Natural killer cell treated with Interleukin-12 subunit alpha and Interleukin-12 subunit beta and Interleukin-15 and Interleukin-18, amount 100 ng/mL, for 72 hours (primary cell): Measurements from ENCODE around the gene CFAP206. TPM values are rescaled to one million over a fixed set of nuclear protein-coding genes. Genes with fewer than 3 reads are reported as not detected.

Experiments used
- ATAC-seq, 2 donors: fragments of 150-1000 bp; cut with Tn5 transposase in 1 of 2; sonication (Bioruptor Pico), chemical (Tn5 transposase) in 1 of 2; 2 replicates each; pipeline ENCODE4 v1.10.0; 2021
- DNase-seq: peaks from one replicate; pipeline ENCODE4 v3.0.0; 2022; ENCODE audit warnings: low spot score
- H3K27ac Mint-ChIP-seq, 2 donors: 1 replicate in 1 of 2; 2 replicates in 1 of 2; pipeline ENCODE4 v1.8.0; 2022; ENCODE audit warnings: mixed read lengths in 2 of 2, mild to moderate bottlenecking in 1 of 2, moderate library complexity in 1 of 2
- H3K27me3 Mint-ChIP-seq, 2 donors: 1 replicate in 1 of 2; 2 replicates in 1 of 2; pipeline ENCODE4 v1.8.0; 2022; ENCODE audit warnings: mixed read lengths in 2 of 2
- H3K36me3 Mint-ChIP-seq: one replicate; pipeline ENCODE4 v1.8.0; 2022; ENCODE audit warnings: mixed read lengths
- H3K4me1 Mint-ChIP-seq, 2 donors: 1 replicate in 1 of 2; 2 replicates in 1 of 2; pipeline ENCODE4 v1.8.0; 2022; ENCODE audit warnings: low read depth in 2 of 2, mixed read lengths in 2 of 2, mild to moderate bottlenecking in 1 of 2
- H3K4me3 Mint-ChIP-seq: one replicate; pipeline ENCODE4 v1.8.0; 2022; ENCODE audit warnings: mixed read lengths
- H3K9me3 Mint-ChIP-seq: 2 replicates; pipeline ENCODE4 v1.8.0; 2022; ENCODE audit warnings: mixed read lengths
- total RNA-seq, 2 donors: library from RNA; stranded (reverse); gene quantifications; one replicate each; pipeline ENCODE4 v1.2.3, GENCODE V29; 2022

CFAP206 gene
- total RNA-seq, 2 donors from 2014 or later, result 0.21 TPM; not detected in 1

DNA sequence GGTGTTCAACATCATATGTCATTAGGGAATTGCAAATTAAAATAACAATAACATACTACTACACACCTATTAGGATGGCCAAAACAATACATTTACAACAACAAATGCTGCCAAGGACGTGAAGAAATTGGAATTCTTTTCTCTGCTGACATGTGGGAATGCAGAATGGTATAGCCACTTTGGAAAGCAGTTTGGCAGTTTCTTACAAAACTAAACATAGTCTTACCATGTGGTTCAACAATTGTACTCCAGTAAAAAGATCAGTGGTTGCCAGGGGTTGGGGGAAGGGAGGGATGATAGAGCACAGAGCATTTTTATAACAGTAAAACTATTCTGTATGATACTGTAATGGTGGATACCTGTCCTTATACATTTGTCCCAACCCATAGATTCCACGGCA, 12.3 kb upstream of the CFAP206 start:
- H3K27ac Mint-ChIP-seq, result no peak overlapping the region
- peaks cover 0 to 6% of the 10 kb centered on the region in 2 donors for H3K27me3 Mint-ChIP-seq
- H3K9me3 Mint-ChIP-seq, result no peaks in the 10 kb centered on the region
- ATAC-seq, result no peak
- peaks cover 4 to 5% of the 10 kb centered on the region in 2 donors for H3K4me1 Mint-ChIP-seq
- no peak overlapping the region for H3K4me3 Mint-ChIP-seq
- no peak for DNase-seq
- no peaks in the 10 kb centered on the region for H3K36me3 Mint-ChIP-seq

DNA sequence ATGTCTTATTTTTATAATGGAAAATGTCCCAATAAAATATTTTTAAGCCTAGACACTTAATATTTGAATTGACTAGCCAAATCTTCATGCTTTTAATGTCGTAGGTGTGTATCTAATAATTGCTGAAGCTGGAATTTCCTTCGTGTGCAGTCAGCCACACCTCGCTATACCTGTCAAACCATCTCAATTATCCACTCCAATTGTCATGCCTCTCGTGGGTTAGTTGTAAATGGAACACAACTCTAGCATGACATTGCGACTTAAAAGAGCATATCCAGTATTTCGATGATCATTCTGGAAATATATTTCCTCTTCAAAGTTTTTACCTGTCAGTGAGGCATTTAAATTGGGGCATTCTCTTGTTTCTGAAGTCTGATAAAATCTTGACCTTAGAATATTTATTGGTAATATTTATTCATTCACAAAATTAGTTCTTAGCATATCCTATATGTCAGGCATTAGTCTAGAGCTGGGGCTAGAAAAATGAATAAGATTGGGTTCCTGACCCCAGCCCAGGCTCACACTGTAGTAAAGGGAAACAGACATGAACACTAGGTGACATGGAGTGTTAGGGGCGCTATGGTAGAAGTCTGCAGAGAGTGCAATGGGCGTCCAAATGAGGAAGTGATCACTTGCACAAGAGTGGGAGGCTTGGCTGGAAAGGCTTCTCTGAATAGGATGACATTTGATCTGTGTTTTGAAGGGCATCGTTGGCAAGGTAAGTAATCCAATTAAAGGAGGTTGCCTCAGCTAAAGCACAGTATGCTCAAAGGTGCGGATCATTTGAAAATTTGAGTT, 11.0 kb upstream of the CFAP206 start:
- H3K27ac Mint-ChIP-seq, result no peak overlapping the region

DNA sequence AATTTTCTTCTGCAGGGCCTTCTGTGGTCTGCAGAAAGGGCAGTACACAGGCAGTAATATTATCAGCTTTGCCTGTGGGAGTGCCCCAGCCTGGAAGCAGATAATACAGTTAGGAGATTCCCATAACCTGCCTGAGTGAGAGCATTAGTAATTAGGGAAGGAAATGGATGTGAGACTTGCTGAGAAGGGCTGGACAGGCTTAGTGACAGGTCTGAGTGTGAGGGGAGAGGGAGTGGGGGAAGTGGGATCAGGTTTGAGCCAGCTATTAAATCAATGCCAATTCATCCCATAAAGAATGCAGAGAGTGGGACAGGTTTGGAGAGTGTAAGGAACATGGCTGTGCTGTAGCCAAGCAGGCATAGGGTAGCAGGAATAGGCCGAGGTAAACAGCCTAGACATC, 10.1 kb upstream of the CFAP206 start:
- no peak overlapping the region for H3K4me3 Mint-ChIP-seq
- peaks cover 0 to 7% of the 10 kb centered on the region in 2 donors for H3K27me3 Mint-ChIP-seq
- H3K36me3 Mint-ChIP-seq, result no peaks in the 10 kb centered on the region
- H3K4me1 Mint-ChIP-seq, result peaks cover 3 to 4% of the 10 kb centered on the region in 2 donors
- DNase-seq, result no peak
- H3K27ac Mint-ChIP-seq, result no peak overlapping the region
- H3K9me3 Mint-ChIP-seq, result no peaks in the 10 kb centered on the region
- no peak for ATAC-seq

More for the DNA sequence above, 11.0 kb upstream of the CFAP206 start:
- no peak for ATAC-seq
- Mint-ChIP-seq H3K4me3 (no peak overlapping the region), H3K9me3 (no peaks in the 10 kb centered on the region), H3K4me1 (peaks cover 4 to 5% of the 10 kb centered on the region in 2 donors), H3K36me3 (no peaks in the 10 kb centered on the region), H3K27me3 (peaks cover 0 to 7% of the 10 kb centered on the region in 2 donors)
- no peak for DNase-seq

DNA sequence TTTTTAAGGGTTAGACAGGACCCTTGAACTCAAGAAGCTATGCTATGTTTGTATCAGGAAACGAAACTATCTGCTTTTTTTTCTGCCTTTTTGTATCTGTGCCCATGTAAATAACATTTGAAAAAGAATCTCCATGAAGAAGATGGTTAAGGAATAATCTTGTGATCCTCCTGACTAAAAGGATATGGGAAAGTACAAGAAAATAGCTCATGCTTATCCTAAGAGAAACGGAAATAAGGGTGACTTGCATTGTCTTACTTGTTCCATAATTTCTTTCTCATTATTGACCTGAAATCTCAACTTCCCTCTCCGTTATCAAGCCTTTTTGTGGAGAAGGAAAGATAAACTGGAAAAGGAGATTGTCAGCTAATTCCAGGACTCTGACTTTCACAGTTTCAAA, 5.9 kb upstream of the CFAP206 start:
- H3K9me3 Mint-ChIP-seq, result no peaks in the 10 kb centered on the region
- H3K4me3 Mint-ChIP-seq, result no peak overlapping the region
- no peak overlapping the region for H3K27ac Mint-ChIP-seq
- H3K27me3 Mint-ChIP-seq, result peaks cover 0 to 23% of the 10 kb centered on the region in 2 donors
- no peak for ATAC-seq
- no peaks in the 10 kb centered on the region for H3K36me3 Mint-ChIP-seq
- DNase-seq, result no peak
- no peaks in the 10 kb centered on the region for H3K4me1 Mint-ChIP-seq

DNA sequence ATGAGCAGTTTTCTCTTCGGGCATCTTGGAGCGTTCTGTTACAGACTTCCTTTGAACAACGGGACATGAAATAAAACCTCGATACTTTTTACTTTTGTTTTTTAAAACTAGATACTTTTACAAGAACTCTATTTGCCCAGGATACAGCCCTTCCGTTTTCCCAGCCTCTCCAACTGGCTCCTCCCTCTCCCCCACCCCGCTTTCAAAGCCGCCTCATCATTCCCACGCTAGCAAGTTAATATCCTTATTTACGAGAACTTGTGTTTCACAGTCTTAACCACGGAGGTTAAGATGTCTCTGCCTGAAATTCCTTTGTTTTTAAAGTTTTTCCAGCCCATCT, 241 bp upstream of the CFAP206 start:
- Mint-ChIP-seq H3K4me3 (peak overlapping the region; percentile 82), H3K27ac (peak overlapping the region in 1 of 2 donors; percentile 67), H3K4me1 (peaks cover 0 to 5% of the 10 kb centered on the region in 2 donors), H3K27me3 (peaks cover 14 to 29% of the 10 kb centered on the region in 2 donors), H3K36me3 (no peaks in the 10 kb centered on the region), H3K9me3 (no peaks in the 10 kb centered on the region)
- no peak for ATAC-seq
- no peak for DNase-seq

DNA sequence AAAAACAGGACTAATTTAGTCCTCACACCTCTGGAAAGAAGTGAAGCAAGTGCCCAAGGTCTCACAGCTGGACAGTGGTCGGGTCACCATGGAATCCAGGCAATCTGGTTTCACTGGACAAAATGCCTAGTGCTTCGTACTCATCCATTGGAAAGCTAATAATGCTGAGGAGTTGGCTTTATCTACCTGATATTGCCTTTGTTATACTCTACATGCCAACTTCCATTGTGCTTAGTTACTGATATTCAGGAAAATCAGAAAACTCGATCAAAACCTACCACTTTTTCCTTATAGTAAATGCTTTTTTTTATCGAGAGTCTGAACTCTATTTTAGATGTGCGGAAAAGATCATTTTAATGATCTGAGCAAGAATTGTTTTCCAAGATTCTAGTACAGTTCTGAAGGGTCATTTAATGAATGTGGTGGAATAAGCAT, 966 bp downstream of the CFAP206 start:
- H3K9me3 Mint-ChIP-seq, result no peaks in the 10 kb centered on the region
- DNase-seq (no peak), ATAC-seq (no peak)
- H3K4me1 Mint-ChIP-seq, result peaks cover 0 to 5% of the 10 kb centered on the region in 2 donors
- H3K36me3 Mint-ChIP-seq, result no peaks in the 10 kb centered on the region
- peak overlapping the region; percentile 67 to 80 for H3K27ac Mint-ChIP-seq
- H3K4me3 Mint-ChIP-seq, result peak overlapping the region; percentile 82
- peaks cover 14 to 31% of the 10 kb centered on the region in 2 donors for H3K27me3 Mint-ChIP-seq

DNA sequence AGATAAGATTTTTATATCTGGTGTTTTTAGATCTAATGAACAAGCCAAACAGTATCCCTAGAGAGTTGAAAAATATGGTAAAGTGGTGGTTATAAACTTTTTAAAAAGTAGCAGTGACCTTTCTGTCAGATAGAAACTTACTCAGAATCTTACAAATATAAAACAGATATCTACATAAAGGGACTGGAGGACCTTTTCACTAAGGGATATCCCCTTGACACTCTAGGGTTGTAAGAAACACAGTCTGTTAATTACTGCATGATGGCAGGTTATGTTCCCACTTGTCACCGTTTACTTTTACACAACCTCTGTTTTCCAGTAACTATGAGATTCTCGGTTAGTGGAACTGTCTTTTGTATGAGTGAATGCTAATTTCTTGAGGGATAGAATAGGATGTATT, 11.5 kb downstream of the CFAP206 start:
- DNase-seq (no peak), ATAC-seq (no peak)
- Mint-ChIP-seq H3K4me3 (no peak overlapping the region), H3K36me3 (no peaks in the 10 kb centered on the region), H3K27me3 (peaks cover 0 to 2% of the 10 kb centered on the region in 2 donors), H3K4me1 (no peaks in the 10 kb centered on the region), H3K9me3 (no peaks in the 10 kb centered on the region), H3K27ac (no peak overlapping the region)

DNA sequence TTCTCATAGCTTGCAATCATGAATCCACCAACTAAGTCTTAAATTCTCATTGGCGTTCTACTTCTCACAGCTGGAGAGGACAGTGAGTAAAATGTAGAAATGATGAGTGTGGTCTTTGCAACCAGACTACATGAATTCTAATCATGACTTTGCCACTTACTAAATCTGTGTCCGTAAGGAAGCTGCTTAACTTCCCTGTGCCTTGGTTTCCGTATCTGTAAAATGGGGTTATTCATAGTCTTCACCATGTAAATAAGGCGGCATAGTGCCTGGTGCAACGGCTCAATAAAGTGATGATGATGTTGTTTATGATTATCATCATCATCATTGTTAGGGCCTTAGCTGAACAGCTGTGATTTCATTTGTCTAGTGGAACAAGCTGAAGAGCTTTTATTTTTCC, 12.6 kb downstream of the CFAP206 start:
- Mint-ChIP-seq H3K27ac (no peak overlapping the region), H3K4me3 (no peak overlapping the region), H3K36me3 (no peaks in the 10 kb centered on the region), H3K4me1 (no peaks in the 10 kb centered on the region), H3K27me3 (peaks cover 0 to 2% of the 10 kb centered on the region in 2 donors), H3K9me3 (no peaks in the 10 kb centered on the region)
- ATAC-seq (no peak), DNase-seq (no peak)

DNA sequence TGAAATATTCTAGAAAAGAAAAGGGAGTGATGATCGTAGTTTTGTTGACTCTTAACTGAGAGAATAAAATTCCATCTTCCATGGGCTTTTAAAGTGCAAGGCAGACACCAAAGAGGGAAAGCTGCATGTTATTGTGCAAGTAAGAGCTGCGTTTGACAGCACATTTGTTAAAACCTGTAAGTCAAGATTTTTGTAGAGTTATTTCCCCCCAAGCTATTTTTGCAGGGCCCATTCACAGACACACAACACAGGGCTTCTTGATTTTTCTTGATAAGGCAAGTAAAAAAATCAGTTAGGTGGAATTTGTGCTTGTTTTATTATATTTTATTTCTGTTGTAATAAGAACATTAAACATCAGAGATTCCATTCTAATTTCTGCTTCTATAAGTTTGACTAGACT, 13.8 kb downstream of the CFAP206 start:
- H3K27ac Mint-ChIP-seq, result no peak overlapping the region
- DNase-seq (no peak), ATAC-seq (no peak)
- H3K4me1 Mint-ChIP-seq, result no peaks in the 10 kb centered on the region
- peaks cover 0 to 2% of the 10 kb centered on the region in 2 donors for H3K27me3 Mint-ChIP-seq
- H3K4me3 Mint-ChIP-seq, result no peak overlapping the region
- H3K36me3 Mint-ChIP-seq, result no peaks in the 10 kb centered on the region
- no peaks in the 10 kb centered on the region for H3K9me3 Mint-ChIP-seq

DNA sequence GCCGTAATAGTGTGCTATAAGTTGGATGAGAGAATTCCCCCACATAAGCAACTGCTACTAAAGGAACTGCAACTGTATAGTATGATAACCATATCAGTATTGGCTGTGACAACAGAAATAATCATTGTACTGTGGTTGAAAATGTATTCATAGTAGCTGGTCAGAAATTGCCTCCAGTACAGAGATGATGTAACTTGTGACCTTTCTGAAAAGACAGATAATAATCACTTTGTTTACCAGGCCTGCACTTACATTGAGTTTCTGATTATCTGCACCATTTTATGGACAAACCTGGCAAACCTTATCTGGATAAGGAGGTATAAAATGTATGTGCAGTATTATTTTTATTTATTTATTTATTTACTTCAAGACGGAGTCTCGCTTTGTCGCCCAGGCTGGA, 19.0 kb downstream of the CFAP206 start:
- Mint-ChIP-seq H3K4me3 (no peak overlapping the region), H3K4me1 (no peaks in the 10 kb centered on the region)

DNA sequence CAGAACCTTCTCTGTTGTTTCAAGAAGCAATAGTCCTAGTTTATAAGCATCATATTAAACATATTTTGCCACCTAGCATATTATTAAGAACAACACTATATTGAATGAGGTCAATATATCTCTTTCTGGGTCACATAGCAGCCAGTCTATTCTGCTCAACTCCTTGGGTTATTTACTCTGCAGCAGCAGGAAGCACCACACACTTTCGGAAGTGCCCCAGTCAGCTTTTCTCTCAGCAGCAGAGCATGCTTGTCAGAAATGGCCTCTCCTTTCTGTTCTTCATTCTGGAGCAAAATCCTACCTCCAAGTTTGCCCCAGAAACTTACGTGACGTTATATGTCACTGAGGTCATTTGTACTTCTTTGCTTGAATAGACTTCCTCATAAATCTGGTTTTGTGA, 22.7 kb downstream of the CFAP206 start:
- no peaks in the 10 kb centered on the region for H3K36me3 Mint-ChIP-seq
- no peak for DNase-seq
- H3K27me3 Mint-ChIP-seq, result peaks cover 16 to 25% of the 10 kb centered on the region in 2 donors
- ATAC-seq, result no peak
- no peak overlapping the region for H3K4me3 Mint-ChIP-seq
- no peak overlapping the region for H3K27ac Mint-ChIP-seq
- H3K4me1 Mint-ChIP-seq, result no peaks in the 10 kb centered on the region
- no peaks in the 10 kb centered on the region for H3K9me3 Mint-ChIP-seq

More for the DNA sequence above, 19.0 kb downstream of the CFAP206 start:
- no peak for ATAC-seq
- no peaks in the 10 kb centered on the region for H3K36me3 Mint-ChIP-seq
- H3K27ac Mint-ChIP-seq, result no peak overlapping the region
- DNase-seq, result no peak
- H3K27me3 Mint-ChIP-seq, result peaks cover 7 to 17% of the 10 kb centered on the region in 2 donors
- H3K9me3 Mint-ChIP-seq, result no peaks in the 10 kb centered on the region

DNA sequence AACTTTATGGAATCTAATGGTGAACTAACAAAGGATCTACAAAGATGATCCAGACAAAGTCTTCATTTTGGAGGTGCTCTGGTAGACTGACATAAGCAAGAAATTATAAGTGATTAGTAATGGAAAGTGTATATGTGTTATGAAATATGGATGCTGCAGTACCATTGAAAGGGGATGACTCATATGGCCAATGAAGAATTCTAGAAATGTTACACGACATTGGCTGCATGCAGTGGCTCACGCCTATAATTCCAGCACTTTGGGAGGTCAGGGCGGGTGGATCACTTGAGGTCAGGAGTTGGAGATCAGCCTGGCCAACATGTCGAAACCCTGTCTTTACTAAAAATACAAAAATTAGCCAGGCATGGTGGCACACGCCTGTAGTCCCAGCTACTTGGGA, 23.5 kb downstream of the CFAP206 start:
- no peaks in the 10 kb centered on the region for H3K4me1 Mint-ChIP-seq
- H3K27ac Mint-ChIP-seq, result no peak overlapping the region
- H3K9me3 Mint-ChIP-seq, result no peaks in the 10 kb centered on the region
- H3K27me3 Mint-ChIP-seq, result peaks cover 16 to 25% of the 10 kb centered on the region in 2 donors
- ATAC-seq (no peak), DNase-seq (no peak)
- no peak overlapping the region for H3K4me3 Mint-ChIP-seq
- no peaks in the 10 kb centered on the region for H3K36me3 Mint-ChIP-seq

DNA sequence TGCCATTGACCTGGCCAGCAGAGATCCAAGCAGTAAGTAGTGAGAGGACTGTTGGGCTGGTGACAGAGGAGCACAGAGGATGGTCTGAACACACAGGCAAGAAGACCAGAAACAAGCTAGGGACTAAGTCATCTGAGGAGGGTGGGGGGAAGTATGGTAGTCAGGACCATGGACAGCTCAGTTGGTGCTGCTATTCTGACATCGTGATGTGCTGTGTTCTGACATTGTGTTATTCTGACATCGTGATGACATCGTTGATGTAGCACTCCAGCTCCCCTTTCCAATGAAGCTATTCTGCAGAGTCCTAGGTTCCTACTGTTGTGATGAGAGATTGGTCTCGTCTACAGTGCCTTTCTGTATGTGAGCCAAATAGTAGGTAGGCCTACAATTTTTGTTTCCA, 28.7 kb downstream of the CFAP206 start:
- ATAC-seq, result peak; percentile 60 to 67
- Mint-ChIP-seq H3K27ac (no peak overlapping the region), H3K4me3 (no peak overlapping the region), H3K4me1 (no peaks in the 10 kb centered on the region), H3K9me3 (no peaks in the 10 kb centered on the region), H3K27me3 (peaks cover 17 to 21% of the 10 kb centered on the region in 2 donors), H3K36me3 (no peaks in the 10 kb centered on the region)
- no peak for DNase-seq

DNA sequence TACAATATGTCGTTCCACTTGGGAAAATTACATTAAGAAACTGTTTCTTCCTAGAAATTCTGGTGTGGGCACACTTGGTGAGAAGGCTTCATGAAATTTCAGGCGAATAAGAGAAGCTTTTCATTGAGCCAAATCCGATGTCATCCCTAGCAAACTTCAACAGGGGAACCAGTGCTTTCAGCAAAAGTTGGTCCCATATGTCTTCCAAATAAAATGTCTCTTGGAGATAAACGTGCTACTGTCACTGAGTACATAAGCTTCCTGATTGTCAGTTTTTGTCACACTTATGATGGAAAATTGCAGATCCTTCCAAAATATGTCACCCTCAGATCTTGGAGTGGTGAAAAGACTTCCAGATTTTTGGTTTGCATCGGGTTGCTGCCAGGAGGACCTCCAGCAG, 33.9 kb downstream of the CFAP206 start:
- H3K27me3 Mint-ChIP-seq, result peaks cover 26 to 41% of the 10 kb centered on the region in 2 donors
- no peaks in the 10 kb centered on the region for H3K4me1 Mint-ChIP-seq
- H3K27ac Mint-ChIP-seq, result no peak overlapping the region
- no peak overlapping the region for H3K4me3 Mint-ChIP-seq
- DNase-seq, result no peak
- peaks cover 2% of the 10 kb centered on the region for H3K9me3 Mint-ChIP-seq
- no peak for ATAC-seq
- H3K36me3 Mint-ChIP-seq, result peaks cover 4% of the 10 kb centered on the region

DNA sequence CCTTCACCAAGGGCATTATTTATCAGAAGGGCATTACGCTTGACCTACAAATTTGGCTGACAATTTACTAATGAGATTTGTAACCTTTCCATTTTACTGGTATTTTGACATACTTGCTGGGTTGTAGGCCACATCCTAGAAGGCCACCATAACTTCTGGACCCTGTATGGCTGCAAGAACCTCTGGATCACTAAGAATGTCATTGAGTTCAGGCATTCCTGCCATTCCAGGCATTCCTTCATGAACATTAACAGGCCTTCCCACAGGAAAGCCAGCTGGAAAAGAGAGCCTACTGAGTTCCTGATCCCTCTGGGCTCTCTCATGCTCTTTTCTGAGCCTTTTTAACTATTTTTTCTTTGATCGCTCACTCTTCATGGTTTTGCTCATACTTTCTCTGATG, 36.6 kb downstream of the CFAP206 start:
- ATAC-seq (no peak), DNase-seq (no peak)
- Mint-ChIP-seq H3K27ac (no peak overlapping the region), H3K4me1 (no peaks in the 10 kb centered on the region), H3K27me3 (peaks cover 36 to 56% of the 10 kb centered on the region in 2 donors), H3K36me3 (peaks cover 4% of the 10 kb centered on the region), H3K9me3 (peaks cover 2% of the 10 kb centered on the region), H3K4me3 (no peak overlapping the region)
